GM10266 (cell line): ENCODE data around the gene CIB1.

Source experiments
- DNase-seq: peaks from one replicate; pipeline ENCODE4 v3.0.0; 2012; ENCODE audit errors: extremely low spot score
- TF ChIP-seq, protein P1 (sequence below): IDR thresholded peaks from 2 replicates; pipeline ENCODE4 v1.5.1; 2012; ENCODE audit warnings: mild to moderate bottlenecking, low read depth; ENCODE audit not compliant: control insufficient read depth, insufficient read depth; ENCODE audit errors: missing control alignments

The CIB1 gene

DNA sequence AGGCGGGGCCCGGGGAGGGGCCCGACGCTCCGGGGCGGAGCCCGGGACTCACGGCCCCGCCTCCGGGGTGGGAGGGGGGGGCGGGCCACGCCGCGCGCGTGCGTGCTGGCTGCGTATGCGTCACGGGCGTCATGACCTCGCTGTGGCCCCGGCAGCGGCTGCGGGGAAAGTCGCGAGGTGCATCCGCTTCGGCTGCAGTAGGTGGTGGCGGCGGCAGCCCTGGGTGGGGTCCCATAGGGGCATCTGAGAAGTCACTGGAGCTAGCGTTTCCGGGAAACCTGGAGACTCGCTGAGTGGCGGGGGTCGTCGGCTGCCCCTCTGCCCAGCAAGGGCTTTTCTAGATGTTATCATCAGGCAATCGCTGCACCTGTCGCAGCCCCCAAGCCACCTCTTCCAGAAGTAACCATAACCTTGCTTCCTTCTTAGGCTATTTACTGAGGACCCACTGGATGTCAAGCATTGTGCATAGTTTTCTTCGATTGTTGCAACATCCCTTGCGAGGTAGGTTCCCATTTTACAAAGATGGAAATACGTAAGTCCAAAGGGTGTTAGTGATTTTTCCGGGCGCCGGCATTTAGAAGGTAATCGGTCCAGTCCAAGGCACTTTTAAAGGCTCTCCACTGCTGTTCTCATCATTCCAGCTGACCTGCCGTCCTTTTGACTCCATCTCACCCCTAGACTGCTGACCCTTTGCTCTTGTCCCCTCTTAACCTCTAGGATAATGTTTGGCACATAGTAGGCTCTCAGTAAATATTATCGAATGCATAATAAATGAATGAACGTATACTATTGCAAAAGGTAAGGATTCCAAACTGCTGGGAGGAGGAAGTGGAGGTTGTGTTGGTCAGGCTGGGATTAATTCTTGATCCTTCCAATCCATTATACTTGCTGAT is 601 bp upstream of the CIB1 start, which contains the start of gene GDPGP1:
Gene GDPGP1 (plus strand): TSS at position 114 of the 893 bp plus-strand sequence. CDS start 6,700 bp downstream, outside the sequence.
- peak; percentile 99 for DNase-seq
- TF ChIP-seq, protein P1, sequence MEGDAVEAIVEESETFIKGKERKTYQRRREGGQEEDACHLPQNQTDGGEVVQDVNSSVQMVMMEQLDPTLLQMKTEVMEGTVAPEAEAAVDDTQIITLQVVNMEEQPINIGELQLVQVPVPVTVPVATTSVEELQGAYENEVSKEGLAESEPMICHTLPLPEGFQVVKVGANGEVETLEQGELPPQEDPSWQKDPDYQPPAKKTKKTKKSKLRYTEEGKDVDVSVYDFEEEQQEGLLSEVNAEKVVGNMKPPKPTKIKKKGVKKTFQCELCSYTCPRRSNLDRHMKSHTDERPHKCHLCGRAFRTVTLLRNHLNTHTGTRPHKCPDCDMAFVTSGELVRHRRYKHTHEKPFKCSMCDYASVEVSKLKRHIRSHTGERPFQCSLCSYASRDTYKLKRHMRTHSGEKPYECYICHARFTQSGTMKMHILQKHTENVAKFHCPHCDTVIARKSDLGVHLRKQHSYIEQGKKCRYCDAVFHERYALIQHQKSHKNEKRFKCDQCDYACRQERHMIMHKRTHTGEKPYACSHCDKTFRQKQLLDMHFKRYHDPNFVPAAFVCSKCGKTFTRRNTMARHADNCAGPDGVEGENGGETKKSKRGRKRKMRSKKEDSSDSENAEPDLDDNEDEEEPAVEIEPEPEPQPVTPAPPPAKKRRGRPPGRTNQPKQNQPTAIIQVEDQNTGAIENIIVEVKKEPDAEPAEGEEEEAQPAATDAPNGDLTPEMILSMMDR = no peak

- TF ChIP-seq, protein P1 = peak; percentile 43
- no peak for DNase-seq
Observed at GRCh38 chr15:90232941-90233386, 777 bp downstream of the CIB1 start.

DNA sequence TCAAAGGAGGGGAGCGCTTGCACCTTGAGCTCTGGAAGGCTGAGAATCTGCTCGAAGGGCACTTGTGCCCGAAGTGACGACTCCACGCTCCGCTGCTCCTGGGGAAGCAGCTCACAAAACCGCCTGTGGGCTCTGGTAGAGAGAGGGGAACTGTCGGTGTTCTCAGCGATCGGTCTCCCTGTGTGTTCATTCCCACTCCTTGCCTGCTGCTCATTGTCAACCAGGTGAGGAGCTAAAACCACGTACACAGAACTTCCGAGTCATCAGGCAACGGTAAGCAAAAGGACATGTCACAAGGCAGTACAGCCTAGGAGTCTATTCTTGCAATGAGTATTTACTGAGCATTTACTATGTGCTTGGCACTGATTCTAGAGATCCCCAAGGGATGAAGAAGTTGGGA is 1.5 kb downstream of the CIB1 start:
- DNase-seq = no peak
- TF ChIP-seq, protein P1 = no peak

- TF ChIP-seq, protein P1 = no peak
- peak; percentile 78 for DNase-seq
Observed at GRCh38 chr15:90231028-90232017, 2.4 kb downstream of the CIB1 start.

GRCh38 chr15:90230610-90231009 is 3.1 kb downstream of the CIB1 start:
- TF ChIP-seq, protein P1 = no peak
- DNase-seq = no peak

GRCh38 chr15:90230071-90230494 is 3.7 kb downstream of the CIB1 start:
- DNase-seq = no peak
- TF ChIP-seq, protein P1 = no peak

GRCh38 chr15:90228960-90229359 is 4.8 kb downstream of the CIB1 start:
- DNase-seq = no peak
- TF ChIP-seq, protein P1 = no peak
